Left forelimb (tissue), 1 donor: ENCODE measurements around the gene DRICH1.
"Not testable (repeated sequence)": the region's sequence is repeated elsewhere in the genome, so short reads cannot be mapped to it uniquely, and the experiment has no call there.

Source experiments
- DNase-seq: peaks from one replicate; pipeline ENCODE4 v3.0.0-alpha.2; 2018; ENCODE audit warnings: low spot score

Gene DRICH1

DNA sequence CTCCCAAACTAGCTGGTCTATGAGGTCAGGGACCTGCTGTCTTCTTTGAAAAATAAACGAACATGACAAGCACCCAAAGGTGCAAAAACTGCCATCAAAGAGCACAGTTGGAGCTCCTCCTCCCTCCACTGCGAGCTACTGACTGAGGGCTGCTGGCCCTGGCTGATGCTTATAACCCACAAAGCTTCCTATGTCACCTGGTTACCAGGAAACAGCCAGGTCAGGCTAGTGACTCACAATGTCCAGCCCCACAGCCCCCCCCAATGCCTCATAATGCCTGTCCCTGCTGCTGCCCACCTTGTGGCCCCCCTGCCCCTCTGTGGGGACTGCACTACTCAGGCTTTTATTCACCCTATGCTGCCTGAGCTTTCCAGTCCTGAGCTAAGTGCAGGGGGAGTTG lies at the start of gene DRICH1:
Gene DRICH1 (minus strand): TSS at position 144 of the 400 bp plus-strand sequence. CDS start 298 bp downstream, outside the sequence.
- DNase-seq = no peak

DNA sequence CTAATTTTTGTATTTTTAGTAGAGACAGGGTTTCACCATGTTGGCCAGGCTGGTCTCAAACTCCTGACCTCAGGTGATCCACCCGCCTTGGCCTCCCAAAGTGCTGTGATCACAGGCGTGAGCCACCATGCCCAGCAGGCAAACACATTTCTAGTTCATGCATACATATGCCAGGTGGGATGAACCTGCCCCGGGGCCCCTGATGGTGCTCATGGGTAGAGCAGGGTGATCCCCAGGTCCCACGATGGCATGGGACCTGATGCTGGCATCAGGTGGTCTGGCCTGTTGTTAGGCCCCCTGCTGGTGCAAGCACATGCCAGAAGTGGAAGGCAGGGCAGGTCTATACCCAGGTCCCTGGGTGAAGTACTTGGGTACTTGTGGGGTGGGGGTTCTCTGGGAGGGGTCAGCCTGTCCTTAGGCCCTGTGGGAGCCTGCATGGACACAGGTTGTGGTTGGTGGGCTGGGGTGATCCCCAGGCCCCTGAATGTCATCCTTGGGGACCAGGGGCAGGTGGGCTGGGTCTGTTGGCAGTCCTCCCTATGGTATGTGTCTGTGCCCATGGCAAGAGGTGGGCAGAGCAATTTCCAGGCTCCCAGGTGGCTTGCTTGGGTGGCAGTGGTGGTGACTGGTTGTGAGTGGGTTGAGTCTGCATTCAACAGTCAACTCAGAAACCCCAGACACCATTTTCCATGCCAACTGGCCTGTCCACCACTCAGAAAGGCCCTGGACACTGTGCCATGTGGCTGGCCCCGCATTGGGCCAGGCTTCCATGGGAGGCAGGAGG lies 49.1 kb upstream of the DRICH1 start:
- no peak for DNase-seq

- DNase-seq = no peak
Measured at GRCh38 chr22:23678133-23678532, 46.0 kb upstream of the DRICH1 start.

GRCh38 chr22:23677701-23677995 lies 45.5 kb upstream of the DRICH1 start:
- DNase-seq = no peak

DNA sequence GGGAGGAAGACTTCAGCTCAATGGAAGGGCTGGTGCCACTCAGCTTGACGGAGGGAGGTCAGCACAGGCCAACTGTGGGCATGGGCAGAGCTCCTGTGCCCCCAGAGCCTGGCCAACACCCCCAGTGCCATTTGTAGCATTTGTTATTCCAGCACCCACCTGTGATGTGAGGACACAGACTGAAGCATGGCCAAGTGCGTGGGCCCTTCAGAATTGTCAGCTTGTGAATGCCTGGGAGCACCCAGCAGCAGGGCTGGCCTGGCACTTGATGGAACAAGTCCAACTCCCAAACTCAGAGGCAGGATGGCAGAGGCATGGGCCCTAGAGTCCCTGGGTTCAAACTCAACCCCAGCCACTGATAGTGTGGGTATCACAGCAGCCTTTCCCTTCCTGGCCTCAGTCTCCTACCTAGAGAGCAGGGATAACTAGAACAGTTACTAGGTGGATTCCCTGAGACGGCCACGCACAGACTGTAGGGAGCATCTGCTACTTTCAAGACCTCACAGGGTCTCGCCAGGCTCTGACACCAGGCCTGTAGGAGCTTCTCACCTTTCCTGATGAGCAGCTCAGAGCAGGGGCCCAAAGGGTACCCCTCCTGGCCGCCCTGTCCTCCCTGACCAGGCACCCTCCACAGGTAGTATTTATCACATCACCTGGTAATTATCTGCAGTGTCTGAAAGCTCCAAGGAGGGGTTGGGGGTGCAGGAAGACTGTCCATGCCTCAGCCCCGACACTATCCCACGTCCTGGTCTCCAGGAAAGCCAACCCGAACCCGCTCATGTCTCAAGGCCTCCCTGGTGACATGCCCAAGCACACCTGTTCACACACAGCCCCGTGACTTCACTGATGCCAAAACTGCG lies 45.0 kb upstream of the DRICH1 start:
- DNase-seq = not testable (repeated sequence)

DNA sequence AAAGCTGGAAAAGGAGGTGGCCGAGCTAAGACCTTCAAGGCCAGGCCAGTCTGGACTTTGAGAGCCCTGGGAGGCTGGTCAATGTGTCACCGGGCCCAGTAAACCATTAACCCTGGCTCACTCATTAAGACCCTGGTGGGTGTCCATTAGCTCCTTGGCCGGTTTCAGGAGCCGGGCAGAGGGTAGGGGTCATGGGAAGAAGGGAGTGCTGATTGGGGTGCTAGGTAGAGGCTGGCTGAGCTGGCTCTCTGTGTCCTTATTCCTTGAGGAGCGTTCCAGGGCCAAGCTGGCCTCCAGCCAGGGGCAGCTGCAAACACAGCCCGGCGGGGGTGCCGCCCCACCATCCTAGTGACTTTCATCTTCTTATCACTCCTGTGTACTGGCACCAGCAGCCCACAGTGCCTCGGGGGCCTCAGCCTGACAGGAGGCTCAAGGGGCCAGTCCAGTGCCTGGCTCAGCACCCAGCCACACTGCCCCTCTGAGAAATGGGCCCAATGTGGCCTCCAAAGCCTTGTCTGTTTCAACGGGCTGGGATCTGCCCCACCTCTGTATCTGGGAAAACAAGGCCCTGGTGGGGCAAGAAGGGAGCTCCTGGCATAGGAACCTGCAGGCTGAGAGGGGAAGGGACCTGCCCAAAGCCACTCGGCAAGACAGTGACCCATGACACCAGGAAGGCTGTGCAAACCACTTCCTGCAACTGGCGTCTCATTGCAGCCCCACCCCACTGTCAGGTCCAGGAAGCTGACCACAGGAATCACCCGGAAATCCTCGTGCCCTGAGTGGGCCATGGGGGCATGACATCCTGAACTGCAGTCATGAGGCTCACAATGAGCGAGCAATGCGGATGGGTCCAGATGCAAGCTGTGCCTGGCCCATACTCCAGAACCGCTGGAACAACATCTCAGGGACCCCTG lies 43.6 kb upstream of the DRICH1 start:
- DNase-seq = no peak

DNA sequence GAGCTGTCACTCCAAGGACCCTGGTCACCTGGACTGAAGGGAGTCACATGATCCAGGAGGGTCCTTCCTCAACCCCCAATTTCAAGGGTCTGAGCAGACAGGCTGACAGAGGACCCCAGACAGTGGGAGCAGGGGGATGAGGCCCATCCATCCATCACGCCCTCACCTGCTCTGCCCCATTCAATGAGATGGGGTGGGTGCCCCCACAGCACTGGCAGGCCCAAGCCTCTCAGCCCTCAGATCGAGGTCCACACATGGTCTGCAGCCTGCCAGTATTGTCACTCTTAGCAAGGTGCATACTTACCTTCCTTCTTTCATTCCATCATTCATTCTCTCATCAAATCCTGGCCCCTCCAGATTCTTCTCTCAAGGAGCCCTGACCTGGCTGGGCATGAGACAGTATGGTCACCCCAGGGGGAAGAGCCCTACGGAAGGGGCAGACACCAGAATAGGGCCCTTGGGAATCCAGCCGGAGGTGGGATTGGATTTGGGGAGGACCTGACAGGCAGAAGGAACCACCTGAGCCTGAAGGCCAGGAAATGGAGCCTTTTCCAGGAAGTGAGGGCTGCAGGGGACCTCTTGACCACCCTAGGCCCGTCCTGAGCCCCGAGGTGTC lies 42.9 kb upstream of the DRICH1 start:
- DNase-seq = not testable (repeated sequence)

DNA sequence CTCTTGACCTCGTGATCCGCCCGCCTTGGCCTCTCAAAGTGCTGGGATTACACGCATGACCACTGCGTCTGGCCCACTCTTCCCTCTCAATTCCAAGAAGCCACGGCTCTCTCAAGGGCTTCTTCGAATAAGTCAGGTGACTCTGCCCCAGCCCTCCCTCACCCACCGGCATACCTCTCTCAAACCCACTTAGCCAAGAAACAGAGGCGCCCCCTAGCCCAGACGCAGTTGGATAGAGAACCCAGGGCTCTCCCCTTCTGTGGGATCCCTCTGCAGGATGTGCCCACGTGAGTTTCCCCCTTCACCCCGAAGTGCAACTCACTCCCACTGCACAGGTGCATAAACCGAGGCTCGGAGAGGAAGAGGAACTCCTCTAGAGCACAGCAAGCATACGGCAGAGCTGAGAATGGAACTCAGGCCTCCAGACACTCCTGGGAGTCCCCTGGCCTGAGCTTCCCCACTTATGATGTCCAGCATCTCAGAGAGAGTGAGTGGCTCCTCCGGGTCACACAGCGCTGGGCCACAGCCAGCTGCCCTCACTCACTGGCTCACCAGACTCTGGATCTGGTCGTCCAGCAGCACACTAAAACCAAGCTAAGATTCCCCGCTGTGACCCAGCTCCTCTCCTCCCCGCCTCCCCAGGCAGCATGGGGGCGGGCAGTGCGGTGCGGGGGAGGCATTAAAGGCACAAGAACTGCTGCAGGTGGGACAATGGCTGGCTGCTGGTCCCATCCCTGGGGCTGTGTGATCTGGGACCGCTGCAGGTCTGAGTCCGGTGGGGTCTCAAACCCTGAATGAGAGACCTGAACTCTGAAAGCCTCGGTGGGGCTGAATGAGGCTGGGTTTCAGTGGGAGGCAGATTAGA lies 41.9 kb upstream of the DRICH1 start:
- no peak for DNase-seq

- DNase-seq = no peak
Measured at GRCh38 chr22:23673050-23673620, 41.0 kb upstream of the DRICH1 start.

- not testable (repeated sequence) for DNase-seq
Measured at GRCh38 chr22:23672307-23673049, 40.4 kb upstream of the DRICH1 start.

DNA sequence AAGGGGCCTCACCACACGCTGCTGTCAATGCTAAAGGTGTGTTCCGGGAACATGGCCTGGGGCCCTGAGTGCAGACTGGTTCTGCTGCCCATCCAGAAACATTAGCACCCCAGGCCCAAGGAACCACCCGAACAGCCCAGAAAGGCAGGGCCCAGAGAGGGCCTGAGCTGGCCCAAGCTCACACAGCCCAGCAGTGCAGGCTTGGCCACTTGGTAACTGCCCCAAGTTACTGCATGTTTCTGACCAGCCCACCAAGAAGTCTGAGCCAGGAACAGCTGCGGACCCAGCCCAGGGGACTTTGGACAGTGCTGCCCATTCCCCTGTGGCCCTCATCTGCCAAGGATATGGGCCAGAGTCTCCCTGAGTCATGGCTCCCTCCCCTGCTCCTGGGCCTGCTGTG lies 39.3 kb upstream of the DRICH1 start:
- DNase-seq = not testable (repeated sequence)

- no peak for DNase-seq
Measured at GRCh38 chr22:23670378-23671295, 38.5 kb upstream of the DRICH1 start.

DNA sequence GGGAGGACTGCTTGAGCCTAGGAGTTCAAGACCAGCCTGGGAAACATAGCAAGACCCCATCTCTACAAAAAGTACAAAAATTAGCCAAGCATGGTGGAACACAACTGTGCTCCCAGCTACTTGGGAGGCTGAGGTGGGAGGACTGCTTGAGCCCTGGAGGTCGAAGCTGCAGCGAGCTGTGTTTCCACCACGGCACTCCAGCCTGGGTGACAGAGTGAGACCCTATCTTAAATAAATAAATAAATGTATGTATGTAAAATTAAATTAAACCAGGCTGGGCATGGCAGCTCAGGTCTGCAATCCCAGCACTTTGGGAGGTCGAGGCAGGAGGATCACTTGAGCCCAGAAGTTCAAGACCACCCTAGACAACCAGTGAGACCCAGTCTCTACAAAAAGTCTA lies 28.3 kb upstream of the DRICH1 start:
- not testable (repeated sequence) for DNase-seq

DNA sequence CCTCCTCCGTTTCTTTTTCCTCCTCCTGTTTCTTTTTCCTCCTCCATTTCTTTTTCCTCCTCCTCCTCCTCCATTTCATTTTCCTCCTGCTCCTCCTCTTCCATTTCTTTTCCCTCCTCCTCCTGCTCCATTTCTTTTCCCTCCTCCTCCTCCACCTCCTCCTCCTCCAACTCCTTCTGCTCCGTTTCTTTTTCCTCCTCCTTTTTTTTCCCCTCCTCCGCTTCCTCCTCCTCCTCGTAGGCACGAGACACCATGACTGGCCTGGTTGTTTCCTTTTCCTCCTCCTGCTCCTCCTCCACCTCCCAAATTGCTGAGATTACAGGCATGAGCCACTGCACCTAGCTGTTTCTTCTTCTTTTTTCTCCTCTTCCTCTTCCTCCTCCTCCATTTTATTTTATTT lies 25.6 kb upstream of the DRICH1 start:
- DNase-seq = no peak

GRCh38 chr22:23655891-23656475 lies 23.9 kb upstream of the DRICH1 start:
- DNase-seq = no peak

DNA sequence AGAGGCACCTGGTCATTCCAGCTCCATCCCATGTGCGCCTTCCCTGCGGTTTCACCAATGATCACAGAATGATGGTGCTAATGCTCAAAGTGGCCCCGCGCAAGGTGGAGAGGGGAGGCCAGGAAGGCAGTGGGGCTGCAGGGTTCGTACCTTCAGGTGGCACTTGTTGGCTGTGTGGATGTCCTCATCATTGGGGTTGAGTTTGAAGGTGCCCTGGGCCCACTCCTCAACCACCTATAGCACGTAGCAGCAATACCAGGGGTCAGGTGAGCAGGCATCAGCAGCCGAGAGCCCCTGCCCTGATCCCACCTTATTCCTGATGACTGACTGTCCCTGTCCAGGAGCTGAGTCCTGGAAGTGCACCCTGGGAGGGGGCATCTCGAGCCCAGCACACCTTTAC lies 20.6 kb upstream of the DRICH1 start:
- no peak for DNase-seq

GRCh38 chr22:23652286-23652685 lies 20.2 kb upstream of the DRICH1 start:
- no peak for DNase-seq

- DNase-seq = no peak
Measured at GRCh38 chr22:23651676-23652075, 19.6 kb upstream of the DRICH1 start.
